ENCODE measurements around the gene C9orf50. TPM values are rescaled to one million over a fixed set of nuclear protein-coding genes. Genes with fewer than 3 reads are reported as not detected.

Gene C9orf50
- total RNA-seq, 2 experiments from 2014 or later, result not detected

GRCh38 chr9:129586245-129586644, 34.7 kb downstream of the C9orf50 start:
- Histone ChIP-seq H3K27me3 (ENCODE audit: control insufficient read depth in 1 of 2, insufficient read depth in 2 of 2, low read length in 2 of 2) (no peaks in the 10 kb centered on the region), H3K4me1 (ENCODE audit: insufficient read depth, low read length) (peaks cover 50% of the 10 kb centered on the region), H3K36me3 (ENCODE audit: insufficient read depth, low read length) (no peaks in the 10 kb centered on the region), H3K9me3 (ENCODE audit: control insufficient read depth in 1 of 2, insufficient read depth in 1 of 2, low read length in 2 of 2) (peaks cover 0 to 3% of the 10 kb centered on the region in 2 experiments), H3K27ac (ENCODE audit: low read depth in 1 of 2, low read length in 2 of 2) (peak overlapping the region in 1 of 2 donors; percentile 9), H3K4me3 (ENCODE audit: low read length) (no peak overlapping the region)
- DNase-seq (peak in 3 of 14 experiments; percentile 30 to 49 (median 32)), ATAC-seq (ENCODE audit: poor library complexity) (peak; percentile 71)
- peak overlapping the region; percentile 37 for H3K27ac Mint-ChIP-seq
- H3K4me3 Mint-ChIP-seq, result no peak overlapping the region
- ChIA-PET CTCF (interaction anchor here (1.0 to 2.2 kb wide), 2 partner anchors 12 to 25 kb away, joined by 4 to 8 read pairs; no protein-coding TSS in a partner anchor), POLR2A (interaction anchor here (0.7 to 1.7 kb wide), 4 partner anchors 10 to 265 kb away, joined by 3 to 5 read pairs (median 3); no protein-coding TSS in a partner anchor)
- no peaks in the 10 kb centered on the region for H3K27me3 Mint-ChIP-seq
- no peaks in the 10 kb centered on the region for H3K9me3 Mint-ChIP-seq
- no peaks in the 10 kb centered on the region for H3K36me3 Mint-ChIP-seq (ENCODE audit: low read depth)
- TF ChIP-seq CTCF (IDR thresholded peaks at IDR 0.05), result no peak
- H3K4me1 Mint-ChIP-seq (ENCODE audit: low read depth), result peaks cover 49% of the 10 kb centered on the region
- intact Hi-C loops (cut with DNase I, micrococcal nuclease), result loop anchor here in 1 of 2 experiments (10.0 kb wide), 1 partner anchor 91 kb away; no protein-coding TSS in a partner anchor

- Histone ChIP-seq H3K36me3 (ENCODE audit: insufficient read depth, low read length) (no peaks in the 10 kb centered on the region), H3K4me1 (ENCODE audit: insufficient read depth, low read length) (peaks cover 59% of the 10 kb centered on the region), H3K9me3 (ENCODE audit: control insufficient read depth in 1 of 2, insufficient read depth in 1 of 2, low read length in 2 of 2) (peaks cover 0 to 3% of the 10 kb centered on the region in 2 experiments), H3K4me3 (ENCODE audit: low read length) (no peak overlapping the region), H3K27ac (ENCODE audit: low read depth in 1 of 2, low read length in 2 of 2) (no peak overlapping the region), H3K27me3 (ENCODE audit: control insufficient read depth in 1 of 2, insufficient read depth in 2 of 2, low read length in 2 of 2) (no peaks in the 10 kb centered on the region)
- peaks cover 54% of the 10 kb centered on the region for H3K4me1 Mint-ChIP-seq (ENCODE audit: low read depth)
- CTCF ChIA-PET, result interaction anchor here (0.7 kb wide), 1 partner anchor 89 kb away, joined by 3 read pairs; no protein-coding TSS in a partner anchor
- no peak overlapping the region for H3K4me3 Mint-ChIP-seq
- no peaks in the 10 kb centered on the region for H3K36me3 Mint-ChIP-seq (ENCODE audit: low read depth)
- POLR2A ChIA-PET, result interaction anchor here (0.7 to 2.2 kb wide), 3 partner anchors 11 to 407 kb away, joined by 3 to 9 read pairs (median 8); partner anchors contain the start of gene IER5L
- intact Hi-C loops (cut with DNase I, micrococcal nuclease), result loop anchor here in 1 of 2 experiments (10.0 kb wide), 1 partner anchor 91 kb away; no protein-coding TSS in a partner anchor
- no peak for ATAC-seq (ENCODE audit: poor library complexity)
- no peak overlapping the region for H3K27ac Mint-ChIP-seq
- H3K27me3 Mint-ChIP-seq, result no peaks in the 10 kb centered on the region
- TF ChIP-seq CTCF (IDR thresholded peaks at IDR 0.05), result no peak
- DNase-seq, result no peak
- no peaks in the 10 kb centered on the region for H3K9me3 Mint-ChIP-seq
Measured at GRCh38 chr9:129585352-129585751, 35.5 kb downstream of the C9orf50 start.

GRCh38 chr9:129584136-129584535, 36.8 kb downstream of the C9orf50 start:
- DNase-seq, result peak; percentile 27 to 87 (median 48)
- Histone ChIP-seq H3K4me3 (ENCODE audit: low read length) (no peak overlapping the region), H3K27ac (ENCODE audit: low read depth in 1 of 2, low read length in 2 of 2) (peak overlapping the region in 1 of 2 donors; percentile 21), H3K4me1 (ENCODE audit: insufficient read depth, low read length) (peaks cover 71% of the 10 kb centered on the region), H3K9me3 (ENCODE audit: control insufficient read depth in 1 of 2, insufficient read depth in 1 of 2, low read length in 2 of 2) (peaks cover 0 to 3% of the 10 kb centered on the region in 2 experiments), H3K27me3 (ENCODE audit: control insufficient read depth in 1 of 2, insufficient read depth in 2 of 2, low read length in 2 of 2) (no peaks in the 10 kb centered on the region), H3K36me3 (ENCODE audit: insufficient read depth, low read length) (no peaks in the 10 kb centered on the region)
- no peak for TF ChIP-seq CTCF (IDR thresholded peaks at IDR 0.05)
- intact Hi-C loops (cut with DNase I, micrococcal nuclease), result loop anchor here in 1 of 2 experiments (10.0 kb wide), 1 partner anchor 89 kb away; no protein-coding TSS in a partner anchor
- ATAC-seq (ENCODE audit: poor library complexity), result peak; percentile 61
- H3K36me3 Mint-ChIP-seq (ENCODE audit: low read depth), result no peaks in the 10 kb centered on the region
- ChIA-PET CTCF (interaction anchor here (1.2 kb wide), 1 partner anchor 27 kb away, joined by 6 read pairs; no protein-coding TSS in a partner anchor), POLR2A (interaction anchor here (1.4 to 2.2 kb wide), 4 partner anchors 12 to 444 kb away, joined by 4 to 9 read pairs (median 8); partner anchors contain the start of gene IER5L)
- no peak overlapping the region for H3K4me3 Mint-ChIP-seq
- peak overlapping the region; percentile 70 for H3K27ac Mint-ChIP-seq
- H3K27me3 Mint-ChIP-seq, result no peaks in the 10 kb centered on the region
- H3K4me1 Mint-ChIP-seq (ENCODE audit: low read depth), result peaks cover 66% of the 10 kb centered on the region
- no peaks in the 10 kb centered on the region for H3K9me3 Mint-ChIP-seq
